Measurements from ENCODE around the gene PAIP2. TPM values are rescaled to one million over a fixed set of nuclear protein-coding genes. Genes with fewer than 3 reads are reported as not detected.

Gene PAIP2
- polyA plus RNA-seq, 1 of the 3 experiments (the other 2 are of a cell fraction), result 73.2 TPM

GRCh38 chr5:139416651-139417050 is 75.0 kb downstream of the PAIP2 start:
- 94% methylated on average over 9 of the region's 9 CpGs for WGBS (ENCODE audit: low lambda C conversion rate)
- POLR2A ChIA-PET, result no interaction called here
- no peaks in the 10 kb centered on the region for H4K20me1 ChIP-seq (ENCODE audit: insufficient read depth)
- H3K4me1 ChIP-seq (ENCODE audit: control insufficient read depth in 1 of 2, insufficient read depth in 2 of 2, low read depth in 1 of 2, low read length in 1 of 2), result peaks cover 0 to 4% of the 10 kb centered on the region in 2 experiments; a peak in 1 of 4 replicates
- DNase-seq, result no peak
- no peak overlapping the region for H2AFZ ChIP-seq (ENCODE audit: low read depth)
- no peak overlapping the region for H3K4me2 ChIP-seq
- H3K4me3 ChIP-seq (ENCODE audit: low read depth in 2 of 2, low read length in 1 of 2), result no peak overlapping the region
- CTCF ChIA-PET, result interaction anchor here (1.3 to 1.6 kb wide), 3 partner anchors 8 to 97 kb away, joined by 3 to 7 read pairs (median 5); no protein-coding TSS in a partner anchor
- peaks cover 42 to 59% of the 10 kb centered on the region in 2 experiments for H3K36me3 ChIP-seq (replicated peaks in 1 of 2; ENCODE audit: control insufficient read depth in 1 of 2, insufficient read depth in 2 of 2, low read length in 1 of 2)
- no peak overlapping the region for H3K9ac ChIP-seq
- H3K79me2 ChIP-seq (ENCODE audit: insufficient read depth), result no peaks in the 10 kb centered on the region
- H3K9me3 ChIP-seq, result no peaks in the 10 kb centered on the region
- TF ChIP-seq MEF2A (IDR thresholded peaks at IDR 0.05; ENCODE audit: borderline replicate concordance, low read depth) (no peak), EP300 (IDR thresholded peaks at IDR 0.05; ENCODE audit: borderline replicate concordance in 1 of 2, low read depth in 1 of 2, low read length in 1 of 2) (no peak), JUND (IDR thresholded peaks at IDR 0.05) (no peak), RXRA (IDR thresholded peaks at IDR 0.05; ENCODE audit: borderline replicate concordance, low read depth) (no peak), MAX (IDR thresholded peaks at IDR 0.05; ENCODE audit: low read depth) (no peak), GATA2 (CRISPR knock-in tag; IDR thresholded peaks at IDR 0.05) (no peak), NRF1 (IDR thresholded peaks at IDR 0.05; ENCODE audit: low read depth, low read length) (no peak), RCOR1 (IDR thresholded peaks at IDR 0.05; ENCODE audit: low read length) (no peak), FOXM1 (IDR thresholded peaks at IDR 0.05; ENCODE audit: low read depth) (no peak), FOXJ3 (CRISPR knock-in tag; IDR thresholded peaks at IDR 0.05) (no peak), REST (IDR thresholded peaks at IDR 0.05; ENCODE audit: low read depth, low read length) (no peak), NFIC (IDR thresholded peaks at IDR 0.05; ENCODE audit: borderline replicate concordance) (no peak)
- TF ChIP-seq, protein P1, sequence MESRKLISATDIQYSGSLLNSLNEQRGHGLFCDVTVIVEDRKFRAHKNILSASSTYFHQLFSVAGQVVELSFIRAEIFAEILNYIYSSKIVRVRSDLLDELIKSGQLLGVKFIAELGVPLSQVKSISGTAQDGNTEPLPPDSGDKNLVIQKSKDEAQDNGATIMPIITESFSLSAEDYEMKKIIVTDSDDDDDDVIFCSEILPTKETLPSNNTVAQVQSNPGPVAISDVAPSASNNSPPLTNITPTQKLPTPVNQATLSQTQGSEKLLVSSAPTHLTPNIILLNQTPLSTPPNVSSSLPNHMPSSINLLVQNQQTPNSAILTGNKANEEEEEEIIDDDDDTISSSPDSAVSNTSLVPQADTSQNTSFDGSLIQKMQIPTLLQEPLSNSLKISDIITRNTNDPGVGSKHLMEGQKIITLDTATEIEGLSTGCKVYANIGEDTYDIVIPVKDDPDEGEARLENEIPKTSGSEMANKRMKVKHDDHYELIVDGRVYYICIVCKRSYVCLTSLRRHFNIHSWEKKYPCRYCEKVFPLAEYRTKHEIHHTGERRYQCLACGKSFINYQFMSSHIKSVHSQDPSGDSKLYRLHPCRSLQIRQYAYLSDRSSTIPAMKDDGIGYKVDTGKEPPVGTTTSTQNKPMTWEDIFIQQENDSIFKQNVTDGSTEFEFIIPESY (IDR thresholded peaks at IDR 0.05; ENCODE audit: borderline replicate concordance, low read depth), result no peak
- H3K27ac ChIP-seq (ENCODE audit: low read depth in 2 of 2, low read length in 1 of 2), result no peak overlapping the region
- no peaks in the 10 kb centered on the region for H3K27me3 ChIP-seq (ENCODE audit: insufficient read depth)
- no peaks in the 10 kb centered on the region for H3F3A ChIP-seq (replicated peaks; ENCODE audit: insufficient read depth)
- H3K9me2 ChIP-seq, result no peaks in the 10 kb centered on the region

Measured in SK-N-SH (cell line).